Duodenal mucosa (tissue), 2 donors: Measurements from ENCODE around the gene IFRD1.

Experiments
- H3K27ac ChIP-seq: one replicate; pipeline ENCODE4 v1.7.0; 2013; ENCODE audit warnings: low read depth, low read length
- H3K27me3 ChIP-seq, 2 donors: one replicate each; pipeline ENCODE4 v1.7.0; 2013; ENCODE audit warnings: low read length in 2 of 2, control low read depth in 1 of 2; ENCODE audit not compliant: insufficient read depth in 2 of 2, control insufficient read depth in 1 of 2
- H3K36me3 ChIP-seq, 2 donors: one replicate each; pipeline ENCODE4 v1.7.0; 2013; ENCODE audit warnings: low read length in 2 of 2, control low read depth in 1 of 2; ENCODE audit not compliant: insufficient read depth in 2 of 2, control insufficient read depth in 1 of 2
- H3K4me1 ChIP-seq, 2 donors: one replicate each; pipeline ENCODE4 v1.7.0; 2013; ENCODE audit warnings: low read length in 2 of 2, control low read depth in 1 of 2; ENCODE audit not compliant: insufficient read depth in 2 of 2, control insufficient read depth in 1 of 2
- H3K4me3 ChIP-seq, 2 donors: one replicate each; pipeline ENCODE4 v1.7.0; 2013; ENCODE audit warnings: low read length in 2 of 2, low read depth in 1 of 2
- H3K9ac ChIP-seq, 2 donors: one replicate each; pipeline ENCODE4 v1.7.0; 2013; ENCODE audit warnings: low read length in 2 of 2, low read depth in 1 of 2
- H3K9me3 ChIP-seq, 2 donors: one replicate each; pipeline ENCODE4 v1.7.0; 2013; ENCODE audit warnings: low read length in 2 of 2, control low read depth in 1 of 2; ENCODE audit not compliant: control insufficient read depth in 1 of 2

IFRD1 gene

GRCh38 chr7:112439476-112439875 is 10.8 kb upstream of the IFRD1 start:
- H3K4me1 ChIP-seq, result no peaks in the 10 kb centered on the region
- H3K4me3 ChIP-seq, result no peak overlapping the region
- H3K36me3 ChIP-seq, result no peaks in the 10 kb centered on the region
- H3K27me3 ChIP-seq, result no peaks in the 10 kb centered on the region
- H3K27ac ChIP-seq, result no peak overlapping the region
- H3K9me3 ChIP-seq, result no peaks in the 10 kb centered on the region
- H3K9ac ChIP-seq, result no peak overlapping the region

- Histone ChIP-seq H3K27me3 (no peaks in the 10 kb centered on the region), H3K9ac (no peak overlapping the region), H3K27ac (no peak overlapping the region), H3K36me3 (no peaks in the 10 kb centered on the region), H3K9me3 (no peaks in the 10 kb centered on the region), H3K4me1 (peaks cover 2 to 7% of the 10 kb centered on the region in 2 donors), H3K4me3 (no peak overlapping the region)
Observed at GRCh38 chr7:112442210-112442609, 8.1 kb upstream of the IFRD1 start.

GRCh38 chr7:112444505-112444904 is 5.8 kb upstream of the IFRD1 start:
- H3K27me3 ChIP-seq, result no peaks in the 10 kb centered on the region
- no peak overlapping the region for H3K9ac ChIP-seq
- no peaks in the 10 kb centered on the region for H3K36me3 ChIP-seq
- no peaks in the 10 kb centered on the region for H3K9me3 ChIP-seq
- H3K4me3 ChIP-seq, result no peak overlapping the region
- H3K4me1 ChIP-seq, result peaks cover 17 to 22% of the 10 kb centered on the region in 2 donors
- H3K27ac ChIP-seq, result no peak overlapping the region

GRCh38 chr7:112446431-112446830 is 3.8 kb upstream of the IFRD1 start:
- no peak overlapping the region for H3K4me3 ChIP-seq
- H3K27me3 ChIP-seq, result no peaks in the 10 kb centered on the region

DNA sequence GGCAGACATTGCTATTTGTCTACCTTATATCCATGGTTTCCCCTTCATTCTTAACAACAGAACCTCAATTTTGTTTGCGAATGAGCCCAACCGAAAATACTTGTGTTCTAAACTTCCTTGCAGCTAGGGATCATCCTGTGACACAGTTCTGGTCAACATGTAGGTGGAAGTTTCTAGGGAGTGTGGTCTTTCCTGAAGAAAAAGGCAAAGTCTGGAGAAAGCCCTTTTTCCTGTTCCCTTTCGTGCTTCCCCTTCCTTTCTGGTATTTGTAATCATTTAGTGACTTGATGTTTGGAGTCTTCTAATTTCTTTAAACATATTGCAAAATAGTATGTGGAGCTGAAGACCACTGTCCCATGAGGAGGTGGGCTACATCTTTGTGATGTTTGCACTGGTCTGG is 2.9 kb upstream of the IFRD1 start:
- no peak overlapping the region for H3K27ac ChIP-seq
- no peak overlapping the region for H3K9ac ChIP-seq
- no peaks in the 10 kb centered on the region for H3K9me3 ChIP-seq
- no peak overlapping the region for H3K4me3 ChIP-seq
- no peaks in the 10 kb centered on the region for H3K27me3 ChIP-seq
- no peaks in the 10 kb centered on the region for H3K36me3 ChIP-seq
- peaks cover 23 to 30% of the 10 kb centered on the region in 2 donors for H3K4me1 ChIP-seq

More at GRCh38 chr7:112446431-112446830, 3.8 kb upstream of the IFRD1 start:
- Histone ChIP-seq H3K27ac (no peak overlapping the region), H3K9me3 (no peaks in the 10 kb centered on the region), H3K36me3 (no peaks in the 10 kb centered on the region), H3K9ac (no peak overlapping the region), H3K4me1 (peaks cover 21 to 23% of the 10 kb centered on the region in 2 donors)

- no peak overlapping the region for H3K27ac ChIP-seq
- H3K4me3 ChIP-seq, result no peak overlapping the region
- peaks cover 31 to 33% of the 10 kb centered on the region in 2 donors for H3K4me1 ChIP-seq
- no peaks in the 10 kb centered on the region for H3K9me3 ChIP-seq
- no peaks in the 10 kb centered on the region for H3K27me3 ChIP-seq
- H3K36me3 ChIP-seq, result no peaks in the 10 kb centered on the region
- H3K9ac ChIP-seq, result peak overlapping the region in 1 of 2 donors; percentile 10
Observed at GRCh38 chr7:112448381-112448780, 1.9 kb upstream of the IFRD1 start.

- no peaks in the 10 kb centered on the region for H3K27me3 ChIP-seq
- peak overlapping the region in 1 of 2 donors; percentile 79 for H3K4me3 ChIP-seq
- H3K4me1 ChIP-seq, result peaks cover 33 to 35% of the 10 kb centered on the region in 2 donors
- H3K36me3 ChIP-seq, result no peaks in the 10 kb centered on the region
- H3K9me3 ChIP-seq, result no peaks in the 10 kb centered on the region
- peak overlapping the region; percentile 94 for H3K27ac ChIP-seq
- peak overlapping the region in 1 of 2 donors; percentile 10 for H3K9ac ChIP-seq
Observed at GRCh38 chr7:112448891-112449290, 1.4 kb upstream of the IFRD1 start.

DNA sequence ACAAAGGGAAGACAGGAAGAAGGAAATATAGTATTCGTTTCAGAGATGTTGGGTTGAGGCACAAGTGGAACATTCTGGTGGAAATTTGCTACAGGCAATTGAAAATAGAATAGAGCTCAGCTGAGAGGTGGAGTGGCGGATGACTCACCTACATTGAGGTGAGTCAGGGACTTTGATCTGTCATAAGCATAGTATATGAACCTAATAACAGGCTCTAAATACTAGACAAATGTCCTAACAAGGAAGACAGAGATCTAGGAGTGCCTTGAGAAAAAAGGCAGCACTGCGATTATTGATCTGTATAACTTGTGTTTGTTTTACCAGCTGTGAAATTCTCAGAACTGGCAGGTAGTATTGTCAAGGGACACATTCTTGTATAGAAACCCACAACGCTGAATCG is 907 bp upstream of the IFRD1 start:
- H3K4me3 ChIP-seq, result peak overlapping the region; percentile 79 to 95
- H3K4me1 ChIP-seq, result peaks cover 37 to 39% of the 10 kb centered on the region in 2 donors
- H3K9ac ChIP-seq, result peak overlapping the region; percentile 98 to 99
- no peaks in the 10 kb centered on the region for H3K27me3 ChIP-seq
- no peaks in the 10 kb centered on the region for H3K9me3 ChIP-seq
- peak overlapping the region; percentile 94 for H3K27ac ChIP-seq
- H3K36me3 ChIP-seq, result no peaks in the 10 kb centered on the region

- Histone ChIP-seq H3K4me1 (peaks cover 37 to 47% of the 10 kb centered on the region in 2 donors), H3K9ac (peak overlapping the region; percentile 98 to 99), H3K27ac (peak overlapping the region; percentile 99), H3K27me3 (no peaks in the 10 kb centered on the region), H3K4me3 (peak overlapping the region; percentile 95 to 97), H3K9me3 (no peaks in the 10 kb centered on the region), H3K36me3 (peaks cover 0 to 5% of the 10 kb centered on the region in 2 donors)
Observed at GRCh38 chr7:112450807-112451761, 824 bp downstream of the IFRD1 start.

- Histone ChIP-seq H3K9me3 (no peaks in the 10 kb centered on the region), H3K9ac (peak overlapping the region; percentile 98 to 99), H3K4me3 (peak overlapping the region; percentile 95 to 97), H3K4me1 (peaks cover 29 to 49% of the 10 kb centered on the region in 2 donors), H3K27me3 (no peaks in the 10 kb centered on the region), H3K27ac (peak overlapping the region; percentile 99), H3K36me3 (peaks cover 7 to 11% of the 10 kb centered on the region in 2 donors)
Observed at GRCh38 chr7:112452102-112452888, 2.0 kb downstream of the IFRD1 start.
